Measurements from ENCODE around the gene GRAMD1B. TPM values are rescaled to one million over a fixed set of nuclear protein-coding genes. Genes with fewer than 3 reads are reported as not detected.

The GRAMD1B gene
- total and polyA plus RNA-seq, 2 donors (not counting 1 experiment from before 2014, with no cell fraction given): 0.58 to 11.6 TPM

- H3K27ac Mint-ChIP-seq: no peak overlapping the region
- Histone ChIP-seq H3K27ac (ENCODE audit: low read length in 2 of 2) (no peak overlapping the region), H3K79me2 (ENCODE audit: control insufficient read depth, insufficient read depth, low read length) (no peaks in the 10 kb centered on the region), H3K36me3 (replicated peaks in 1 of 2; ENCODE audit: control extremely low read depth in 1 of 2, control insufficient read depth in 1 of 2, extremely low read depth in 1 of 2, insufficient read depth in 2 of 2, low read length in 1 of 2) (no peaks in the 10 kb centered on the region), H3K9ac (ENCODE audit: low read length) (no peak overlapping the region), H2AFZ (ENCODE audit: insufficient read depth, low read depth, low read length, poor library complexity, severe bottlenecking) (no peak overlapping the region), H3K4me2 (replicated peaks; ENCODE audit: low read depth, low read length, poor library complexity, severe bottlenecking) (no peak overlapping the region), H3K9me3 (ENCODE audit: control extremely low read depth in 1 of 3, control insufficient read depth in 2 of 3, insufficient read depth in 1 of 3, low read length in 2 of 3) (no peaks in the 10 kb centered on the region), H4K20me1 (ENCODE audit: control insufficient read depth, insufficient read depth, low read length, poor library complexity, severe bottlenecking) (no peaks in the 10 kb centered on the region), H3K27me3 (replicated peaks in 1 of 4; ENCODE audit: control extremely low read depth in 1 of 4, control insufficient read depth in 3 of 4, insufficient read depth in 4 of 4, low read length in 3 of 4) (no peaks in the 10 kb centered on the region), H3K4me3 (ENCODE audit: control extremely low read depth in 1 of 5, extremely low read depth in 1 of 5, insufficient read depth in 1 of 5, low read depth in 2 of 5, low read length in 4 of 5) (no peak overlapping the region), H3K4me1 (ENCODE audit: control insufficient read depth in 2 of 2, insufficient read depth in 2 of 2, low read length in 2 of 2) (no peaks in the 10 kb centered on the region)
- H3K9me3 Mint-ChIP-seq (ENCODE audit: insufficient read depth): no peaks in the 10 kb centered on the region
- POLR2A ChIA-PET: no interaction called here
- no peaks in the 10 kb centered on the region for H3K4me1 Mint-ChIP-seq
- H3K4me3 Mint-ChIP-seq: no peak overlapping the region
- 99% methylated on average over 8 of the region's 9 CpGs for WGBS (ENCODE audit: insufficient coverage)
- ATAC-seq (ENCODE audit: low read depth): no peak
- H3K27me3 Mint-ChIP-seq: no peaks in the 10 kb centered on the region
- TF ChIP-seq EZH2 (IDR thresholded peaks at IDR 0.05; ENCODE audit: borderline replicate concordance, insufficient read depth, low read depth, low read length, poor library complexity, severe bottlenecking): no peak
- TF ChIP-seq CTCF (IDR thresholded peaks at IDR 0.05): no peak
- CTCF ChIA-PET: no interaction called here
- intact Hi-C loops (cut with micrococcal nuclease): no loop called here
- no peak for DNase-seq
These were observed 178.3 kb downstream of the GRAMD1B start for GRCh38 chr11:123608371-123608770.

- H4K20me1 ChIP-seq (ENCODE audit: control insufficient read depth, insufficient read depth, low read length, poor library complexity, severe bottlenecking): no peaks in the 10 kb centered on the region
- H3K36me3 ChIP-seq (replicated peaks in 1 of 2; ENCODE audit: control extremely low read depth in 1 of 2, control insufficient read depth in 1 of 2, extremely low read depth in 1 of 2, insufficient read depth in 2 of 2, low read length in 1 of 2): no peaks in the 10 kb centered on the region
- no peaks in the 10 kb centered on the region for H3K79me2 ChIP-seq (ENCODE audit: control insufficient read depth, insufficient read depth, low read length)
- no peak overlapping the region for H3K4me3 Mint-ChIP-seq
- H2AFZ ChIP-seq (ENCODE audit: insufficient read depth, low read depth, low read length, poor library complexity, severe bottlenecking): no peak overlapping the region
- H3K27me3 ChIP-seq (replicated peaks in 1 of 4; ENCODE audit: control extremely low read depth in 1 of 4, control insufficient read depth in 3 of 4, insufficient read depth in 4 of 4, low read length in 3 of 4): no peaks in the 10 kb centered on the region
- no peak overlapping the region for H3K9ac ChIP-seq (ENCODE audit: low read length)
- TF ChIP-seq EZH2 (IDR thresholded peaks at IDR 0.05; ENCODE audit: borderline replicate concordance, insufficient read depth, low read depth, low read length, poor library complexity, severe bottlenecking) (no peak), CTCF (IDR thresholded peaks at IDR 0.05) (no peak)
- no peaks in the 10 kb centered on the region for H3K4me1 Mint-ChIP-seq
- 96% methylated on average over 7 of the region's 8 CpGs for WGBS (ENCODE audit: insufficient coverage)
- no peak overlapping the region for H3K27ac ChIP-seq (ENCODE audit: low read length in 2 of 2)
- intact Hi-C loops (cut with micrococcal nuclease): no loop called here
- H3K27ac Mint-ChIP-seq: no peak overlapping the region
- H3K9me3 Mint-ChIP-seq (ENCODE audit: insufficient read depth): no peaks in the 10 kb centered on the region
- H3K9me3 ChIP-seq (ENCODE audit: control extremely low read depth in 1 of 3, control insufficient read depth in 2 of 3, insufficient read depth in 1 of 3, low read length in 2 of 3): no peaks in the 10 kb centered on the region
- ChIA-PET CTCF (no interaction called here), POLR2A (no interaction called here)
- no peak overlapping the region for H3K4me2 ChIP-seq (replicated peaks; ENCODE audit: low read depth, low read length, poor library complexity, severe bottlenecking)
- no peaks in the 10 kb centered on the region for H3K27me3 Mint-ChIP-seq
- DNase-seq (no peak), ATAC-seq (ENCODE audit: low read depth) (no peak)
- H3K4me1 ChIP-seq (ENCODE audit: control insufficient read depth in 2 of 2, insufficient read depth in 2 of 2, low read length in 2 of 2): no peaks in the 10 kb centered on the region
- H3K4me3 ChIP-seq (ENCODE audit: control extremely low read depth in 1 of 5, extremely low read depth in 1 of 5, insufficient read depth in 1 of 5, low read depth in 2 of 5, low read length in 4 of 5): no peak overlapping the region
These were observed 178.9 kb downstream of the GRAMD1B start for GRCh38 chr11:123608945-123609344.
